ENCODE results near the gene PRDM16. TPM values are rescaled to one million over a fixed set of nuclear protein-coding genes. Genes with fewer than 3 reads are reported as not detected.

Gene PRDM16
- total RNA-seq, 2 experiments from 2014 or later = 1.1 to 2.3 TPM

GRCh38 chr1:3211582-3212375 is 142.8 kb downstream of the PRDM16 start:
- DNase-seq = no peak
- Mint-ChIP-seq H3K9me3 (no peaks in the 10 kb centered on the region), H3K27ac (no peak overlapping the region), H3K4me3 (no peak overlapping the region), H3K27me3 (no peaks in the 10 kb centered on the region), H3K4me1 (no peaks in the 10 kb centered on the region), H3K36me3 (ENCODE audit: low read depth) (no peaks in the 10 kb centered on the region)
- ChIA-PET POLR2A (no interaction called here), CTCF (no interaction called here)

- H3K36me3 Mint-ChIP-seq (ENCODE audit: low read depth) = no peaks in the 10 kb centered on the region
- no peak for DNase-seq
- POLR2A ChIA-PET = no interaction called here
Measured at GRCh38 chr1:3212453-3213355, 143.7 kb downstream of the PRDM16 start.

DNA sequence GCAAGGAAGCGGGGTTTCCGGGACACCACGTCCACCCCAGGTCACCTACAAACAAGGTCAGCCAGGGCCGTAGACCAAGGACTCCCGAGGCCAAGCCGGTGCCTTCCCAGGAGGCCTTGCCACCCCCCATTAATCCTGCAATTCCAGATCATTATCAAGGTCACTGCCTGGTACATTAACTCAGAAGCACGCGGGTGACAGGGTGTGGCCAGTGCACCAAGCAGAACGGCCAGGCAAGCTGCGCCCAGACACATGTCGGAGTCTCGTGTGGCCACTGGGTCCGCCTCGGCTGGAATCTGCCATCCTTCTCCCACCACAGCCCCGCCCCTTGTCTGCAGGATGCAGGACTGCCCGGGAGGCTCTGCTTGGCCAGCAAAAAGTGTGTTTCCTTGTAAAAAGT is 144.7 kb downstream of the PRDM16 start:
- no peak for DNase-seq
- Mint-ChIP-seq H3K36me3 (ENCODE audit: low read depth) (no peaks in the 10 kb centered on the region), H3K4me1 (no peaks in the 10 kb centered on the region), H3K27me3 (no peaks in the 10 kb centered on the region), H3K9me3 (no peaks in the 10 kb centered on the region), H3K4me3 (no peak overlapping the region), H3K27ac (no peak overlapping the region)
- ChIA-PET CTCF (no interaction called here), POLR2A (no interaction called here)

More at GRCh38 chr1:3212453-3213355, 143.7 kb downstream of the PRDM16 start:
- H3K27me3 Mint-ChIP-seq = no peaks in the 10 kb centered on the region
- no peak overlapping the region for H3K4me3 Mint-ChIP-seq
- no peaks in the 10 kb centered on the region for H3K4me1 Mint-ChIP-seq
- H3K27ac Mint-ChIP-seq = no peak overlapping the region
- no peaks in the 10 kb centered on the region for H3K9me3 Mint-ChIP-seq
- CTCF ChIA-PET = no interaction called here

DNA sequence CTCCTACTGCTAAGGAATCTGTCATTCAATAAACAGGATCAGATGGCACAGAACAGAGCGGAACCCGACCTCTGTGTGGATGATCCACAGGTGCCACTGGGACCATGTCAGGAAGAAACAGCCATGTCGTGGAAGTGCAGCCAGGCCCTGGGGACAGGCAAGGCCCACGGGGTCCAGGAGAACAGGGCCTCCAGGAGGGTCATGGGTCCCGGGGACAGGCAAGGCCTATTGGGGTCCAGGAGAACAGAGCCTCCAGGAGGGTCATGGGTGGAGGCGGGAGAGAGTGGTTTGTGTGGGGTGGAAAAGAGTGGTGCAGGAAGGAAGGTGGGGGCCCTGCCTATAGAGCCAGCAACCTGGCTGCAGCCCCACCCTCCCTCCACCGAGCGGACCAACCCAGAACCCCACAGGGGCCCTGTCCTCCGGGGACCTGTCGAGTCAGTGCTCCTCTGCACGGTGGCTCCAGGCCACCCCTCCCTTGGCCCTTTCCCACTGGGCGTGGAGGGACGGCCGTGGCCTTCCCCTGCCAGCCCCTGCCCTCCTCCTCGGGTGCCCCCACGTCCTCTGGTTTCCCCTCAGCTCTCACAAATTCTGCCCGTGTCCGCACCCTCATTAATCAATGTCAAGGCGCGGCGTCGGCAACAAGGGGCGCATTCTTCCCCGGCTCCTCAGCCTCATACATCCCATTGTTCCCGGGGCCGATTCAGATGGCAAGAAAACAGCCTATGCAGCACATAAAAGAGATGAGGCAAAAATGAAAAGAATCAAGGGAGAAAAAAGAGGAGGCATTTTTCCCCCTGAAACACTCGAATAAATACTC is 146.4 kb downstream of the PRDM16 start:
- H3K27ac Mint-ChIP-seq = no peak overlapping the region
- H3K4me1 Mint-ChIP-seq = no peaks in the 10 kb centered on the region
- no peaks in the 10 kb centered on the region for H3K27me3 Mint-ChIP-seq
- ChIA-PET CTCF (no interaction called here), POLR2A (no interaction called here)
- H3K36me3 Mint-ChIP-seq (ENCODE audit: low read depth) = no peaks in the 10 kb centered on the region
- no peak overlapping the region for H3K4me3 Mint-ChIP-seq
- no peaks in the 10 kb centered on the region for H3K9me3 Mint-ChIP-seq
- no peak for DNase-seq

- H3K27ac Mint-ChIP-seq = no peak overlapping the region
- no peaks in the 10 kb centered on the region for H3K36me3 Mint-ChIP-seq (ENCODE audit: low read depth)
- no peaks in the 10 kb centered on the region for H3K9me3 Mint-ChIP-seq
- no peaks in the 10 kb centered on the region for H3K27me3 Mint-ChIP-seq
- POLR2A ChIA-PET = no interaction called here
- H3K4me1 Mint-ChIP-seq = no peaks in the 10 kb centered on the region
- H3K4me3 Mint-ChIP-seq = no peak overlapping the region
- no peak for DNase-seq
- CTCF ChIA-PET = no interaction called here
Measured at GRCh38 chr1:3216015-3216391, 147.0 kb downstream of the PRDM16 start.

- Mint-ChIP-seq H3K4me1 (no peaks in the 10 kb centered on the region), H3K27me3 (no peaks in the 10 kb centered on the region), H3K36me3 (ENCODE audit: low read depth) (no peaks in the 10 kb centered on the region), H3K27ac (no peak overlapping the region), H3K9me3 (no peaks in the 10 kb centered on the region), H3K4me3 (no peak overlapping the region)
- no peak for DNase-seq
- ChIA-PET POLR2A (no interaction called here), CTCF (no interaction called here)
Measured at GRCh38 chr1:3217181-3217641, 148.2 kb downstream of the PRDM16 start.

GRCh38 chr1:3217979-3218679 is 149.1 kb downstream of the PRDM16 start:
- Mint-ChIP-seq H3K36me3 (ENCODE audit: low read depth) (no peaks in the 10 kb centered on the region), H3K27ac (no peak overlapping the region), H3K4me3 (no peak overlapping the region), H3K9me3 (no peaks in the 10 kb centered on the region), H3K4me1 (no peaks in the 10 kb centered on the region), H3K27me3 (no peaks in the 10 kb centered on the region)
- no peak for DNase-seq
- ChIA-PET POLR2A (no interaction called here), CTCF (no interaction called here)

DNA sequence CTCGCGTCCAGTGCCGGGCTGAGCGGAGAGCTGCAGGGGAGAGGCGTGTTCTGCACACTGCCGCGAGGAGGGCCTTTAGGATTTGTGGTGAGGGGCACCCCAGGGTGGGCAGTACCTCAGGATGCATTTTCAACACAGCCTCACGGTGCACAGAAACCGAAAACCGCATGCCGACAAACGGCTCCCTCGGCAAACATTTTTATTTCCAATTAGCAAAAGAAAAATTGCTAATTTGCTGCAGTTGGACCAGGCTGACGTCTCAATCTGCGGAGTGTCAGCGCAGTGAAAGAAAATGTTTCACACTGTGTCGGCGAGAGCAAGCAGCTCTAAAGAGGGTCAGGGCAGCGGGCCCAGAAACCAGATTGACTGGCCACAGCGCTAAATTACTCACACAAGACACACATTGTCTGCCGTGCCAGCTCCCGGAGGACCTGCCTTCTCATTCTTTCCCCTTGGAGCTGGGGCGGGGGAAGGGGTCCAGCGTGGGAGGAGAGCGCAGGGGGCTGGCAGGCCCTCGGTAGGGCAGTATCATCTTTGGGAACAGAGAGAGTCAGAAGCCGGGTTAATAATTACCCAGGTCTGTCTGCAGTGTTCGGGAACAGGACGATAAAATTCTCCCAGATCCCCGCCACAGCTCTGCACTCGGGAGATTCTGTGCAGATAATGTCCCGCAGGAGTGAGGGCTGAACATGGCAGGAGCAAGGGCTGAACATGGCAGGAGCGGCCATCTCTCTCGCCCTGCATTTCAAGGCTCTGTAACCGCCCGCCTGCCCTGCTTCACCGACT is 150.2 kb downstream of the PRDM16 start:
- CTCF ChIA-PET = no interaction called here

GRCh38 chr1:3219791-3220467 is 150.9 kb downstream of the PRDM16 start:
- DNase-seq = no peak
- Mint-ChIP-seq H3K36me3 (ENCODE audit: low read depth) (no peaks in the 10 kb centered on the region), H3K9me3 (no peaks in the 10 kb centered on the region), H3K4me3 (no peak overlapping the region), H3K27me3 (no peaks in the 10 kb centered on the region), H3K4me1 (no peaks in the 10 kb centered on the region), H3K27ac (no peak overlapping the region)
- ChIA-PET POLR2A (no interaction called here), CTCF (no interaction called here)

More for the DNA sequence above, 150.2 kb downstream of the PRDM16 start:
- Mint-ChIP-seq H3K27ac (no peak overlapping the region), H3K4me3 (no peak overlapping the region), H3K36me3 (ENCODE audit: low read depth) (no peaks in the 10 kb centered on the region), H3K9me3 (no peaks in the 10 kb centered on the region), H3K27me3 (no peaks in the 10 kb centered on the region), H3K4me1 (no peaks in the 10 kb centered on the region)
- DNase-seq = no peak
- POLR2A ChIA-PET = no interaction called here

DNA sequence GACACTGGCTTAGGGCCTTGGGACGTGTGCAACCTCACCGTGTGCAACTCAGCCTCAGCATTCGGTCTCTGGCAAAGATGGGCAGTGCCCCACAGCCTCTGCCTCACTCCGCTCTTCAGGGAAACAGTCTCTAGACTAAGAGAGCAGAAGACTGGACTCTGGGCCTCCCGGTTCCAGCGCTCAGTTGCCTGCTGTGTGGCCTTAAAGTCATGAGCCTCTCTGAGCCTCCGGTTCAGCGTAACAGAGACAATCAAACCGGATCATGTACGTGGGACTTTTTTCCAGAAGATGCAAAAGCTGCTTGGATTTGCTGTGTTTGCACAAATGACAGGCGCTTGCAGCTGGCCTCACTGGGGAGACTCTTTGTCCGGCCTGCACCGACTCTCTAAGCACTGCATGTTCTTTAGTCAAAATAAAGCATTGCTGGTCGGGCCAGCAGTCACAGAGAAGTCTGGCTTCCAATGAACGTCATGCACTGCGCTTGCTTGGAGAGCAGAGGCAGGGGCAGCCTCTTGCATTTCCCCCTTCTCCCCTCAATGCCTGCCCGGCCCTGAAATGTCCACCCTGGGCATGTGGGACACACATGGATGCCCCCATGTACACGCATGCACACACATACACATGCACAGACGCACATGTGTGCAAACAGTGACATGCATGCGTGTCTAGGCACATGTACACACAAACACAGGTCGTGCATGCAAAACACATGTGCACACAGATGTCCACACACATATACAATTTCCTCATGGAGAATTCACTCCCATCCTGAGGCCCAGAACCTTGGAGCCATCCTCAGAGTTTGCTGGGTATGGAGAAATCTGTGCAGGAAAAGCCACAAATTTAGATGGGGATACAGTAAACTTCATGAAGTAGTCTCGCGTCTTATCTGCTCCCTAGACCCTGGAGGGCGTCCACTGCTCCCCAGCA is 152.4 kb downstream of the PRDM16 start:
- H3K9me3 Mint-ChIP-seq = no peaks in the 10 kb centered on the region
- H3K4me3 Mint-ChIP-seq = no peak overlapping the region
- ChIA-PET CTCF (no interaction called here), POLR2A (no interaction called here)
- DNase-seq = no peak
- H3K36me3 Mint-ChIP-seq (ENCODE audit: low read depth) = no peaks in the 10 kb centered on the region
- no peak overlapping the region for H3K27ac Mint-ChIP-seq
- H3K4me1 Mint-ChIP-seq = no peaks in the 10 kb centered on the region
- H3K27me3 Mint-ChIP-seq = no peaks in the 10 kb centered on the region

Measured in activated CD4-positive, alpha-beta T cell treated with anti-CD3 and anti-CD28 coated beads, Interleukin-2, amount 10 ng/mL, durations not matched to agents 7 days and 5 days (primary cell).